Measurements from ENCODE around the gene CHRNB2.

- no peak for TF ChIP-seq CTCF (IDR thresholded peaks at IDR 0.05)
- peak; percentile 41 for TF ChIP-seq EZH2 (IDR thresholded peaks at IDR 0.05)
- TF ChIP-seq EZH2phosphoT487 (IDR thresholded peaks at IDR 0.05): no peak
Observed at GRCh38 chr1:154558720-154559465, 8.7 kb upstream of the CHRNB2 start.

All from neural progenitor cell (in vitro differentiated cells).